HG03342 (cell line): Measurements from ENCODE around the gene LIN9.

ENCODE experiments used
- ATAC-seq: cut with Tn5 transposase; IDR thresholded peaks from one replicate; pipeline ENCODE4 v1.9.1; 2021; ENCODE audit warnings: mild to moderate bottlenecking, moderate library complexity; ENCODE audit not compliant: unreplicated experiment

Gene LIN9

GRCh38 chr1:226181996-226182714 is 126.8 kb downstream of the LIN9 start:
- ATAC-seq = no peak
